Measurements from ENCODE around the gene RAB26.
"Not testable (repeated sequence)": the region's sequence is repeated elsewhere in the genome, so short reads cannot be mapped to it uniquely, and the experiment has no call there.

The RAB26 gene

DNA sequence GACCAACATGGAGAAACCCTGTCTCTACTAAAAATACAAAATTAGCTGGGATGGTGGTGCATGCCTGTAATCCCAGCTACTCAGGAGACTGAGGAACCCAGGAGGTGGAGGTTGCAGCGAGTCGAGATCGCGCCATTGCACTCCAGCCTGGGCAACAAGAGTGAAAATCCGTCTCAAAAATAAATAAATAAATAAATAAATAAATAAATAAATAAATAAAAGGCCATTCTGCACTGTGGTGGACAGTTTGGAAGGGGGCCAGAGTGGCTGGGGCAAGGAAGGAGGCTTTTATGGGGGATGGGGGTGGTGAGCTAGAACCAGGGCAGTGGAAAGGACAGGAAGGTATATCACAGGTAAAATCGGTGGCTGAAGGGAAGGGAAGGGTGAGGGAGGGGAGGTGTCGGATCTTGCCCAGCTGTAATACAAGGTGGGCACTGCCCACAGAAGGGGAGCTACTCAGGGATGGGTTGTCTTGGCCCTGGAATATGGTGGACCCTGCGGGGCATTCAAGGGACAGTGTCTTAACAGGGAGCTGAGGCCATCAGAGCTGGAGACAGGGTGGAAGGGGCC lies 54.8 kb downstream of the RAB26 start:
- H3K9me3 ChIP-seq; H3K4me1 ChIP-seq; H3K27me3 ChIP-seq (ENCODE audit: low read depth); in situ Hi-C loops (cut with MboI; ENCODE audit: low sequenced_read_pairs); DNase-seq (ENCODE audit: low spot score in 2 of 2); H3K4me3 ChIP-seq: not testable (repeated sequence)
- peaks cover 20% of the 10 kb centered on the region for H3K36me3 ChIP-seq (replicated peaks)

Measured in HAP-1 (cell line).